SK-N-SH treated with all-trans-retinoic acid at 6 μM for 48 hours (cell line): ENCODE measurements around the gene ARHGEF3.

Experiments used
- ARNTL ChIP-seq: fragments of 450-650 bp; formaldehyde crosslinking; IDR thresholded peaks from 2 replicates; pipeline ENCODE4 v1.5.0; 2020; ENCODE audit warnings: low read depth, mild to moderate bottlenecking, moderate library complexity, borderline replicate concordance
- BACH2 ChIP-seq: fragments of 250-450 bp; sonication (Bioruptor Pico); IDR thresholded peaks from 2 replicates; pipeline ENCODE4 v1.9.0; 2021; ENCODE audit warnings: mild to moderate bottlenecking, borderline replicate concordance
- CREB5 ChIP-seq: fragments of 250-450 bp; sonication (Bioruptor Pico); IDR thresholded peaks from 2 replicates; pipeline ENCODE4 v1.5.1; 2020; ENCODE audit warnings: low read depth, mild to moderate bottlenecking, moderate library complexity
- CSDC2 ChIP-seq: fragments of 250-450 bp; sonication (Bioruptor Pico); IDR thresholded peaks from 2 replicates; pipeline ENCODE4 v1.5.0; 2020; ENCODE audit warnings: mild to moderate bottlenecking, moderate library complexity
- CSRNP3 ChIP-seq: fragments of 250-450 bp; sonication (Bioruptor Pico); IDR thresholded peaks from 2 replicates; pipeline ENCODE4 v1.5.1; 2021; ENCODE audit warnings: mild to moderate bottlenecking, moderate library complexity
- GLIS3 ChIP-seq: fragments of 250-450 bp; sonication (Bioruptor Pico); IDR thresholded peaks from 2 replicates; pipeline ENCODE4 v1.5.0; 2020; ENCODE audit warnings: mild to moderate bottlenecking, moderate library complexity
- ISL1 ChIP-seq: fragments of 250-450 bp; sonication (Bioruptor Pico); IDR thresholded peaks from 2 replicates; pipeline ENCODE4 v2.1.2; 2022; ENCODE audit warnings: mild to moderate bottlenecking, moderate library complexity
- PATZ1 ChIP-seq: fragments of 250-450 bp; sonication (Bioruptor Pico); IDR thresholded peaks from 2 replicates; pipeline ENCODE4 v1.8.0; 2020; ENCODE audit warnings: mild to moderate bottlenecking, moderate library complexity, borderline replicate concordance
- RARB ChIP-seq: fragments of 250-450 bp; sonication (Bioruptor Pico); IDR thresholded peaks from 2 replicates; pipeline ENCODE4 v1.8.0; 2021; ENCODE audit warnings: mild to moderate bottlenecking, moderate library complexity
- SNAI2 ChIP-seq: fragments of 250-450 bp; sonication (Bioruptor Pico); IDR thresholded peaks from 2 replicates; pipeline ENCODE4 v1.5.0; 2020; ENCODE audit warnings: mild to moderate bottlenecking, moderate library complexity
- ZC3H10 ChIP-seq: fragments of 250-450 bp; sonication (Bioruptor Pico); IDR thresholded peaks from 2 replicates; pipeline ENCODE4 v1.5.1; 2021; ENCODE audit warnings: mild to moderate bottlenecking, moderate library complexity
- ZFP3 ChIP-seq: fragments of 250-450 bp; sonication (Bioruptor Pico); IDR thresholded peaks from 2 replicates; pipeline ENCODE4 v1.5.0; 2020; ENCODE audit warnings: mild to moderate bottlenecking, moderate library complexity
- ZNF565 ChIP-seq: fragments of 450-650 bp; formaldehyde crosslinking; conservative IDR thresholded peaks from 2 replicates; pipeline ENCODE4 v1.5.0; 2020; ENCODE audit warnings: low read depth, mild to moderate bottlenecking, moderate library complexity

DNA sequence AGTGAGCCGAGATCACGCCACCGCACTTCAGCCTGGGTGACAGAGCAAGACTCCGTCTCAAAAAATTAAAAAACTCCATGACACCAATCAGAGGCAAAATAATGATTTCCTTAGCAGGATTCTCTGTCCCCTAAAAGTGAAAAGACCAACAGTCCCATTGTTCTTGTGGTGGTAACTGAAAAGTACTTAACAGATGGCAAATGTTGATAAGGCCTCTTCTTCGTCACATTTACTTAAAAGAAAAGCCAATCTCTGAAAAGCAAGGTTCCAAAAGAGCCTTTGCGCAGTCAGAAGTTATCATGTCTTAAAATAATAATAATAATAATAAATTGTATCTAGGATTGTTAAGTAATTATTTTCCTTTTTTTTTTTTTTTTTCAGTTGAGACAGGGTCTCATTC is 62.7 kb downstream of the ARHGEF3 start:
- TF ChIP-seq ZFP3, result no peak
- no peak for TF ChIP-seq ZC3H10 (CRISPR knock-in tag)
- TF ChIP-seq RARB, result no peak
- no peak for TF ChIP-seq PATZ1 (CRISPR knock-in tag)
- no peak for TF ChIP-seq SNAI2 (CRISPR knock-in tag)
- no peak for TF ChIP-seq BACH2 (CRISPR knock-in tag)
- TF ChIP-seq CSDC2 (CRISPR knock-in tag), result no peak
- TF ChIP-seq CREB5 (CRISPR knock-in tag), result no peak
- no peak for TF ChIP-seq CSRNP3 (CRISPR knock-in tag)
- TF ChIP-seq ZNF565 (CRISPR knock-in tag), result no peak
- no peak for TF ChIP-seq ISL1 (CRISPR knock-in tag)
- no peak for TF ChIP-seq GLIS3
- TF ChIP-seq ARNTL (CRISPR knock-in tag), result no peak
